H1 (cell line): ENCODE data around the gene HSD3B1. TPM values are rescaled to one million over a fixed set of nuclear protein-coding genes. Genes with fewer than 3 reads are reported as not detected.
"Not testable (repeated sequence)": the region's sequence is repeated elsewhere in the genome, so short reads cannot be mapped to it uniquely, and the experiment has no call there.

Source experiments
- CTCF ChIA-PET: fragments of 300-600 bp; sonication (Branson Sonifier 250); formaldehyde crosslinking; loops from one replicate; lab custom pipeline; 2021; ENCODE audit not compliant: partially characterized antibody; lab: Charles Lee
- POLR2A ChIA-PET: fragments of 300-600 bp; sonication (Branson Sonifier 250); formaldehyde crosslinking; loops from one replicate; lab custom pipeline; 2021; ENCODE audit warnings: inconsistent platforms; ENCODE audit not compliant: partially characterized antibody; lab: Charles Lee
- DNase-seq, 2 experiments: peaks; one replicate each; pipeline versions ENCODE4 v3.0.0 to v3.0.0-alpha.2; 2010 to 2022; ENCODE audit warnings: low spot score in 2 of 2, low read depth in 1 of 2, mixed read lengths in 1 of 2
- FAIRE-seq: peaks from 2 replicates; lab custom pipeline; 2011; peaks lifted over from hg19 to GRCh38; lab: Jason Lieb, UNC
- H2AFZ ChIP-seq: 2 replicates; pipeline ENCODE4 v1.8.1; 2012; ENCODE audit warnings: low read length, inconsistent platforms
- H2AK5ac ChIP-seq: 2 replicates; pipeline ENCODE4 v1.6.1; 2013; ENCODE audit warnings: low read depth, low read length
- H2BK120ac ChIP-seq: replicated peaks from 2 replicates; pipeline ENCODE3; 2013; ENCODE audit warnings: low read depth, low read length, inconsistent platforms
- H2BK12ac ChIP-seq: 2 replicates; pipeline ENCODE4 v1.6.1; 2013; ENCODE audit warnings: low read depth, low read length
- H2BK15ac ChIP-seq: 2 replicates; pipeline ENCODE4 v1.6.1; 2013; ENCODE audit warnings: low read length
- H2BK20ac ChIP-seq: 2 replicates; pipeline ENCODE4 v1.6.1; 2013; ENCODE audit warnings: low read length
- H2BK5ac ChIP-seq: 2 replicates; pipeline ENCODE4 v1.6.1; 2013; ENCODE audit warnings: low read depth, low read length
- H3K14ac ChIP-seq: 2 replicates; pipeline ENCODE4 v1.6.1; 2013; ENCODE audit warnings: inconsistent platforms; ENCODE audit not compliant: insufficient read length
- H3K18ac ChIP-seq: 2 replicates; pipeline ENCODE4 v1.6.1; 2013; ENCODE audit warnings: low read length; ENCODE audit errors: extremely low read depth
- H3K23ac ChIP-seq: 2 replicates; pipeline ENCODE4 v1.6.1; 2013; ENCODE audit warnings: inconsistent platforms; ENCODE audit not compliant: insufficient read length
- H3K23me2 ChIP-seq: 2 replicates; pipeline ENCODE4 v1.6.1; 2013; ENCODE audit warnings: low read depth, low read length
- H3K27ac ChIP-seq: 2 replicates; pipeline ENCODE4 v1.6.1; 2011; ENCODE audit warnings: low read depth, low read length, inconsistent platforms
- H3K27me3 ChIP-seq, 4 experiments: replicated peaks in 1 of 4; 1 replicate in 1 of 4; 2 replicates in 3 of 4; pipeline versions ENCODE4 v1.6.1 to v1.8.1; 2011 to 2013; ENCODE audit warnings: low read length in 3 of 4, mild to moderate bottlenecking in 3 of 4, inconsistent platforms in 2 of 4, mixed read lengths in 2 of 4, moderate library complexity in 1 of 4; ENCODE audit not compliant: control insufficient read depth in 3 of 4, insufficient read depth in 3 of 4; ENCODE audit errors: extremely low read depth in 1 of 4
- H3K36me3 ChIP-seq, 4 experiments: 2 replicates each; pipeline versions ENCODE4 v1.6.1 to v1.8.1; 2011 to 2013; ENCODE audit warnings: mild to moderate bottlenecking in 4 of 4, low read length in 3 of 4, moderate library complexity in 2 of 4, control low read depth in 1 of 4, inconsistent platforms in 1 of 4; ENCODE audit not compliant: insufficient read depth in 4 of 4, control insufficient read depth in 2 of 4
- H3K4ac ChIP-seq: replicated peaks from 2 replicates; pipeline ENCODE3; 2013; ENCODE audit warnings: low read length, low read depth, mixed read lengths, inconsistent platforms; ENCODE audit not compliant: insufficient read length
- H3K4me1 ChIP-seq, 4 experiments: replicated peaks in 1 of 4; 1 replicate in 1 of 4; 2 replicates in 3 of 4; pipeline versions ENCODE4 v1.6.1 to v1.8.1; 2011 to 2013; ENCODE audit warnings: low read length in 3 of 4, inconsistent platforms in 2 of 4, mixed read lengths in 1 of 4; ENCODE audit not compliant: insufficient read depth in 4 of 4, control insufficient read depth in 3 of 4
- H3K4me2 ChIP-seq, 2 experiments: 2 replicates each; pipeline versions ENCODE4 v1.6.1 to v1.8.1; 2011 to 2013; ENCODE audit warnings: low read depth in 2 of 2, low read length in 2 of 2, control low read depth in 1 of 2, inconsistent platforms in 1 of 2, mild to moderate bottlenecking in 1 of 2; ENCODE audit not compliant: insufficient read depth in 1 of 2
- H3K4me3 ChIP-seq, 4 experiments: fragments of 200-600, 300-600 bp in 1 of 4; sonication (generic), shearing (Covaris generic), sonication (Bioruptor Twin) in 1 of 4; 2 replicates each; pipeline versions ENCODE4 v1.5.1 to v1.8.1; 2011 to 2016; ENCODE audit warnings: low read length in 4 of 4, low read depth in 3 of 4, control low read depth in 2 of 4, inconsistent platforms in 2 of 4, mild to moderate bottlenecking in 2 of 4, mixed read lengths in 1 of 4, moderate library complexity in 1 of 4; ENCODE audit not compliant: insufficient read depth in 2 of 4; ENCODE audit errors: extremely low read depth in 1 of 4
- H3K56ac ChIP-seq: replicated peaks from 2 replicates; pipeline ENCODE3; 2013; ENCODE audit warnings: low read depth, mild to moderate bottlenecking, mixed read lengths, low read length, inconsistent platforms; ENCODE audit not compliant: insufficient read length
- H3K79me1 ChIP-seq: 2 replicates; pipeline ENCODE4 v1.6.1; 2013; ENCODE audit warnings: low read depth, low read length, control low read depth
- H3K79me2 ChIP-seq, 2 experiments: 2 replicates each; pipeline versions ENCODE4 v1.6.1 to v1.8.1; 2012 to 2013; ENCODE audit warnings: low read length in 2 of 2, mild to moderate bottlenecking in 2 of 2, inconsistent platforms in 1 of 2; ENCODE audit not compliant: insufficient read depth in 2 of 2, control insufficient read depth in 1 of 2
- H3K9ac ChIP-seq, 4 experiments: replicated peaks in 1 of 4; 1 replicate in 1 of 4; 2 replicates in 3 of 4; pipeline versions ENCODE4 v1.6.1 to v1.8.1; 2011 to 2013; ENCODE audit warnings: low read depth in 3 of 4, low read length in 3 of 4, control low read depth in 2 of 4, mild to moderate bottlenecking in 2 of 4, moderate library complexity in 2 of 4, inconsistent platforms in 1 of 4; ENCODE audit errors: extremely low read depth in 1 of 4
- H3K9me3 ChIP-seq, 2 experiments: 2 replicates each; pipeline versions ENCODE4 v1.6.1 to v1.8.1; 2012 to 2013; ENCODE audit warnings: mild to moderate bottlenecking in 2 of 2, moderate library complexity in 2 of 2, control low read depth in 1 of 2, inconsistent platforms in 1 of 2, low read depth in 1 of 2, low read length in 1 of 2, mixed read lengths in 1 of 2; ENCODE audit not compliant: insufficient read depth in 2 of 2
- H4K20me1 ChIP-seq, 2 experiments: replicated peaks in 1 of 2; 2 replicates each; pipeline versions ENCODE3 to v1.8.1; 2011 to 2013; ENCODE audit warnings: inconsistent platforms in 2 of 2, low read length in 2 of 2, mild to moderate bottlenecking in 1 of 2; ENCODE audit not compliant: insufficient read depth in 2 of 2, control insufficient read depth in 1 of 2
- H4K5ac ChIP-seq: 2 replicates; pipeline ENCODE4 v1.6.1; 2013; ENCODE audit warnings: low read length, low read depth, mixed read lengths, inconsistent platforms; ENCODE audit not compliant: insufficient read length
- H4K8ac ChIP-seq: 2 replicates; pipeline ENCODE4 v1.8.0; 2013; ENCODE audit warnings: mild to moderate bottlenecking, moderate library complexity, low read length, inconsistent platforms; ENCODE audit not compliant: insufficient read depth; ENCODE audit errors: extremely low read depth
- H4K91ac ChIP-seq: replicated peaks from 2 replicates; pipeline ENCODE3; 2013; ENCODE audit warnings: low read length, mixed read lengths, inconsistent platforms; ENCODE audit not compliant: insufficient read length
- WGBS, 2 experiments: shearing (Covaris generic) in 1 of 2; methylation state at CpG; one replicate each; pipeline versions ENCODE4 v1.1.6 to v1.1.7; 2013 to 2015; ENCODE audit warnings: low lambda C conversion rate in 2 of 2, mixed read lengths in 2 of 2, inconsistent platforms in 1 of 2, low coverage in 1 of 2, missing lambda C conversion rate in 1 of 2; ENCODE audit not compliant: insufficient replicate concordance in 2 of 2, insufficient coverage in 1 of 2, insufficient read length in 1 of 2; ENCODE audit errors: extremely low coverage in 1 of 2, missing lambda C conversion rate in 1 of 2; 5-methylcytosine and 5-hydroxymethylcytosine counted together
- polyA plus RNA-seq, 7 experiments: library from polyadenylated mRNA; depleted of rRNA in 3 of 7; stranded (reverse) in 5 of 7; unstranded in 2 of 7; fragments of >200 nt in 5 of 7; fragments of 200-250 nt in 2 of 7; gene quantifications; 1 replicate in 5 of 7; 2 replicates in 1 of 7; 4 replicates in 1 of 7; pipeline versions ENCODE4 v1.2.1 to v1.2.3, GENCODE V29; 2011 to 2013; ENCODE audit warnings: missing spikeins in 2 of 7, mixed read lengths in 2 of 7
- total RNA-seq: library from RNA; stranded (reverse); fragmentation: NEBNext Ultra II Directional; extraction: Animal tissue kit (Norgen Biotek cat#: 25700); gene quantifications from 2 replicates; pipeline ENCODE4 v1.2.1, GENCODE V29; 2021

HSD3B1 gene
- total and polyA plus RNA-seq, 2 of the 8 experiments (the other 6 are each of a cell fraction or from before 2014, with no cell fraction given): not detected

DNA sequence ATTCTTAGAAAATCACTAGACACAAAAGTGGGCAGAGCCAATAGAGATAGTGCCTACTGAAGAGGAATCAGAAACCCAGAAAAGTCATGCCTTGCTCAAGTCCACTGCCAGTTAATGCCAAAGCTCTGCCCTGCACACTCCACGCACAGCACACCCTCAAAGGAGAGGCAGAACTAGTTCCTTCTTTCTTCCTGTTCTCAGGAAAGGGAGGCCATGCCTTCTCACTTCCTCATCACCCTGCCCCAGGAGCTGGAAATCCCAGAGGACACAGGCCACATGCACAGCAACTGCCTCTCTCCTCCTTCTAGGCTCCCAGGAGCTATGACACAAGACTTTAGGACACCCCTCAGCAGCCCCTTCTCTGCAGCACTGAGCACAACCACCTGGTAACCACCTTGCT is 45.6 kb downstream of the HSD3B1 start:
- H4K91ac ChIP-seq, H2BK20ac ChIP-seq, H2BK15ac ChIP-seq, H3K27me3 ChIP-seq, DNase-seq, H2BK12ac ChIP-seq, H3K9ac ChIP-seq, H3K4me2 ChIP-seq, H2AK5ac ChIP-seq, H3K79me1 ChIP-seq, FAIRE-seq, H2AFZ ChIP-seq, H3K14ac ChIP-seq, POLR2A ChIA-PET, H4K5ac ChIP-seq, H3K4me1 ChIP-seq, H3K4ac ChIP-seq, H3K4me3 ChIP-seq, H4K8ac ChIP-seq, H3K56ac ChIP-seq, H2BK5ac ChIP-seq, H3K36me3 ChIP-seq, H3K79me2 ChIP-seq, H3K9me3 ChIP-seq, H2BK120ac ChIP-seq, H3K18ac ChIP-seq, H4K20me1 ChIP-seq, H3K27ac ChIP-seq, H3K23me2 ChIP-seq, H3K23ac ChIP-seq: not testable (repeated sequence)
- CTCF ChIA-PET: interaction anchor here (2.0 kb wide), 2 partner anchors 8 to 54 kb away, joined by 5 to 6 read pairs; no protein-coding TSS in a partner anchor
- 100% methylated on average over 1 of the region's 1 CpG; no CpG with 5 or more reads in 1 of the 2 experiments for WGBS, 2 experiments
